SH-SY5Y (cell line): Measurements from ENCODE around the gene METTL5.

Experiments used
- GATA2 ChIP-seq: IDR thresholded peaks from 2 replicates; pipeline ENCODE4 v1.6.1; 2011; ENCODE audit warnings: mild to moderate bottlenecking, low read depth, low read length
- GATA3 ChIP-seq: IDR thresholded peaks from 2 replicates; pipeline ENCODE4 v1.6.1; 2011; ENCODE audit warnings: low read depth, mild to moderate bottlenecking, low read length, moderate library complexity

DNA sequence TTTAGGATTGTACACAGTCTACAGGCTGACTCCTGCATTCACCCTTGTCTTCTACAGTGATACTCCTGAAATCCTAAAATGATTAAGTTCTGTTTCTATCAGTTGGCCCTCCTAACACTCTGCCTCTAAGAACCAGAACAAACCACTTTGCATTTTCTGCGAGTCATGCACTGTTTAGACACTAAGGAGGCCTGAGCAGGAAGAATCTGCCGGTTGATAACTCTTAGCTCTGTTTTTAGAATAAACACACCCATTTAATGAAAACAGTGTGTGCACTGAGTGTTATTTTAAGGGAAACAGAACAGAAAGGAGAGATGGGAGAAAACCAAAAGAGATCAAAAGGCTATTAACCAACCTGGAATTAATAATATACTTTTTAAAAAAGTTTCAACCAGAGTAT lies 48.9 kb downstream of the METTL5 start:
- no peak for TF ChIP-seq GATA3
- TF ChIP-seq GATA2: no peak
